Measurements from ENCODE around the gene PDE9A. TPM values are rescaled to one million over a fixed set of nuclear protein-coding genes. Genes with fewer than 3 reads are reported as not detected.

Gene PDE9A
- total RNA-seq, 1 experiment from 2014 or later, result 44.8 TPM

DNA sequence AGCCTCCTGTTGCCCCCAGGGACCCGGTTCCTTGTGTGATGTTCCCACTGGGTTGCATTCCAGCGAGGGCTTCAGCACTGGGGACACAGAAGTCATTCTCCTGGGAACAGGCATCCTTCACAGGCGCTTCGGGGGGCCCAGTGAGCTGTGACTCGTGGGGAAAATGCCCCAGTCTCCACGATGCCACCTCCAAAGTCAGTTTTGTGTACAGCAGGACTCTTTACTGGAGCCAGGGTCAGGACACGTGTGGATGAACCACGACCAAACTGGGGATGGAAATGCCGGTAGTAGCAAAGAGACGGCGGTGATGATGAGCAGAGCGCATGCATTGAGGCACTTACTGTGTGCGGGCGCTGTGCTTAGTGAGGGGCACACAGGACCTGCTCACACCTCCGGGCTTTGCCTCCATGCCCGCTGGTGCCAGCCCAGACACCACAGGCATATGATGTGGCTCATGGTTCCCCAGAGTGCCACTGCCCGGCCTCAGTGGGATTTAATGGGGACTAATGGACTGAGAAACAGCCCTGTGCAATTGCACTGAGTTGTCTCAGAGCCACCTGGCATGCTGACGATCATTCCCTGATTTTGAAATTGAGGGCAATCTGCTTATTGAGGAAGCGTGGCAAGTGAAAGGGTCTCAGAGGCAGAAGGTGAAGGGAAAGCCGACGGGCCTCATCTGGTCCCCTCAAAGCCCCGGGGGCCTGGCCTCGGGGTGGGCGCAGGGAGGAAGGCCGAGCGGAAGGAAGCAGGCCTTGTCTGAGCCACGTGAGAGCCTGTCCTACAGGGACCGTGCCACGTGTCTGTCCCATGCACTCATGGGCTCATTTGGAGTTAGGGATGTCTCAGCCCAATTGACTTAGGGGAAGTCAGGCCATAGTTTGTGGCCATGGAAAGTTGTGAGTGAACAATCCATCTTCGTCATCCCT lies 91.4 kb downstream of the PDE9A start:
- Mint-ChIP-seq H3K36me3 (peaks cover 11% of the 10 kb centered on the region), H3K4me1 (peaks cover 10% of the 10 kb centered on the region), H3K27me3 (ENCODE audit: low read depth) (no peaks in the 10 kb centered on the region), H3K4me3 (no peak overlapping the region), H3K9me3 (no peaks in the 10 kb centered on the region), H3K27ac (no peak overlapping the region)
- ChIA-PET CTCF (no interaction called here), POLR2A (no interaction called here)
- ATAC-seq (no peak), DNase-seq (ENCODE audit: low spot score) (no peak)
- TF ChIP-seq NR2C2 (CRISPR knock-in tag; IDR thresholded peaks at IDR 0.05), result no peak
- TF ChIP-seq SMAD4 (CRISPR knock-in tag; IDR thresholded peaks at IDR 0.05), result no peak
- no peak for TF ChIP-seq RELA (CRISPR knock-in tag; IDR thresholded peaks at IDR 0.05; ENCODE audit: borderline replicate concordance)
- TF ChIP-seq CREM (CRISPR knock-in tag; IDR thresholded peaks at IDR 0.05), result no peak
- TF ChIP-seq CBFB (CRISPR knock-in tag; IDR thresholded peaks at IDR 0.05; ENCODE audit: low read depth), result no peak
- TF ChIP-seq, protein P1, sequence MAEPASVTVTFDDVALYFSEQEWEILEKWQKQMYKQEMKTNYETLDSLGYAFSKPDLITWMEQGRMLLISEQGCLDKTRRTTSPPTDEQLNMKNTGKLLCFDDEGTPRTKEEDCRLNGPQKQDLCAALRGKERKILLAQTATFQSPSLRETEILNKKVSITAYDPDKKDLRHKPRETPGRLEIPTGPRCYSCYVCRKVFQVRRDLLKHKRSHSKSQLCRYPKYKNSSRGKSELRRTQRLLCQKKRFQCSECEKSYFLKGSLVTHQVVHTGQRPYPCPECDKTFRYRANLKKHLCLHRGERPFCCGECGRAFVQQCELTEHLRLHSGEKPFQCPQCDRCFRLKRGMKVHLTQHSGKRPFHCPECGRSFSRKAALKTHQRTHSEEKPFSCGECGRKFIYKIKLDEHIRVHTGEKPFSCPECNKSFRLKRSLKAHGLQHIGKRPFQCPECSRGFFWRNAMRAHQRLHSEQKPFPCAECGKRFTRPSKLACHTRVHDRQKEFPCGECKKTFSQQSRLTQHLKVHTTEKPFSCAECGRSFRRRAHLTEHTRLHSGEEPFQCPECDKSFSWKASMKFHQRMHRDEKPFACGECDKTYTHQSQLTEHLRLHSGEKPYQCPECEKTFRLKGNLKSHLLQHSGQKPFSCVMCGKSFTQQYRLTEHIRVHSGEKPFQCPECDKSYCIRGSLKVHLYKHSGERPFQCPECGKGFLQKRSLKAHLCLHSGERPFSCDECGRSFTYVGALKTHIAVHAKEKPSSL (CRISPR knock-in tag; conservative IDR thresholded peaks at IDR 0.05), result no peak
- TF ChIP-seq FOXP1 (CRISPR knock-in tag; IDR thresholded peaks at IDR 0.05; ENCODE audit: borderline replicate concordance), result no peak
- TF ChIP-seq ZNF121 (CRISPR knock-in tag; IDR thresholded peaks at IDR 0.05), result no peak
- TF ChIP-seq HMGA2 (CRISPR knock-in tag; IDR thresholded peaks at IDR 0.05), result no peak
- TF ChIP-seq ZNF423 (CRISPR knock-in tag; IDR thresholded peaks at IDR 0.05), result no peak

DNA sequence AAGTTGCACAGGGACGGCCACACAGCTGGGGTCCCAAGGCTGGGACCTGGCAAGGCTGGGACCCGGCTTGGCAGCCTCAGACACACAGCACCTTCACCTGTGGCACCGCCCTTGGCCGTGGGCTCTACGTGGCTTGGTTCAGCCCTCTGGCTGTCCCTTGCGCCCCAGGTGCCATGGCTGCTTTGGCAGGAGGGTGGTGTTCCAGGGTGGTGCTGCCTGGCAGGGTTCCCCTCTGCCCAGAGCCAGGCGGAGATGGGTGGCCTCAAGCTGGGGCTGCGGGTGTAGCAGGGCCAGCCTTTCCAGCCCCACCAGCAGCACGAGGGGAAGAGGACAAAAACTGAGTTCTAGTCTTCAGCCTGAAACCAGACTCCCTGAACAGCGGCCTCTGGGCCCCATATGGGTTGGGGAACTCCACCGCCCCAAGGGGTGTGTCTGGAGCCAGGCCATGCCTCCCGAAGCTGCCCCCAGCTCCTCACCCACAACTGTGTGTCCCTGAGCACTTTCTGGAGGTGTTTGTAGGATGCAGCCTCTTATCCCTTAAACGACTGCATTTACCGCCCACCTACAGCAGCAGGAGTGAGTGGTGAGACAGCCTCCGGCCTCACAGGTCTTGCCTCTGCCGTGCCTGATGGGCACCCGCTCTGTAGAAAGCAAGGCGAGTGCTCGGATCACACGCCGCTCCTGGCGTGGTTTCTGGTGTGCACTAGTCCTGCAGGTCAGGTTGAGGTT lies 92.3 kb downstream of the PDE9A start:
- H3K9me3 Mint-ChIP-seq, result no peaks in the 10 kb centered on the region
- ATAC-seq (no peak), DNase-seq (ENCODE audit: low spot score) (no peak)
- H3K4me3 Mint-ChIP-seq, result no peak overlapping the region
- CTCF ChIA-PET, result interaction anchor here (2.2 kb wide), 1 partner anchor 152 kb away, joined by 13 read pairs; no protein-coding TSS in a partner anchor
- peaks cover 10% of the 10 kb centered on the region for H3K4me1 Mint-ChIP-seq
- H3K27ac Mint-ChIP-seq, result no peak overlapping the region
- POLR2A ChIA-PET, result no interaction called here
- no peaks in the 10 kb centered on the region for H3K27me3 Mint-ChIP-seq (ENCODE audit: low read depth)
- H3K36me3 Mint-ChIP-seq, result peaks cover 11% of the 10 kb centered on the region; the same call in 1 of the 2 replicates
- no peak for TF ChIP-seq IRF2 (CRISPR knock-in tag; IDR thresholded peaks at IDR 0.05; ENCODE audit: borderline replicate concordance, low read depth)
- TF ChIP-seq, protein P2, sequence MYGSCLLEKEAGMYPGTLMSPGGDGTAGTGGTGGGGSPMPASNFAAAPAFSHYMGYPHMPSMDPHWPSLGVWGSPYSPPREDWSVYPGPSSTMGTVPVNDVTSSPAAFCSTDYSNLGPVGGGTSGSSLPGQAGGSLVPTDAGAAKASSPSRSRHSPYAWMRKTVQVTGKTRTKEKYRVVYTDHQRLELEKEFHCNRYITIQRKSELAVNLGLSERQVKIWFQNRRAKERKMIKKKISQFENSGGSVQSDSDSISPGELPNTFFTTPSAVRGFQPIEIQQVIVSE (CRISPR knock-in tag; IDR thresholded peaks at IDR 0.05; ENCODE audit: borderline replicate concordance), result no peak
- TF ChIP-seq, protein P3, sequence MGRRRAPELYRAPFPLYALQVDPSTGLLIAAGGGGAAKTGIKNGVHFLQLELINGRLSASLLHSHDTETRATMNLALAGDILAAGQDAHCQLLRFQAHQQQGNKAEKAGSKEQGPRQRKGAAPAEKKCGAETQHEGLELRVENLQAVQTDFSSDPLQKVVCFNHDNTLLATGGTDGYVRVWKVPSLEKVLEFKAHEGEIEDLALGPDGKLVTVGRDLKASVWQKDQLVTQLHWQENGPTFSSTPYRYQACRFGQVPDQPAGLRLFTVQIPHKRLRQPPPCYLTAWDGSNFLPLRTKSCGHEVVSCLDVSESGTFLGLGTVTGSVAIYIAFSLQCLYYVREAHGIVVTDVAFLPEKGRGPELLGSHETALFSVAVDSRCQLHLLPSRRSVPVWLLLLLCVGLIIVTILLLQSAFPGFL (CRISPR knock-in tag; IDR thresholded peaks at IDR 0.05; ENCODE audit: borderline replicate concordance), result no peak
- TF ChIP-seq KAT7 (CRISPR knock-in tag; IDR thresholded peaks at IDR 0.05; ENCODE audit: borderline replicate concordance), result no peak
- TF ChIP-seq MYBL2 (CRISPR knock-in tag; IDR thresholded peaks at IDR 0.05), result no peak
- TF ChIP-seq ZNF396 (CRISPR knock-in tag; IDR thresholded peaks at IDR 0.05; ENCODE audit: borderline replicate concordance), result no peak
- TF ChIP-seq, protein P4, sequence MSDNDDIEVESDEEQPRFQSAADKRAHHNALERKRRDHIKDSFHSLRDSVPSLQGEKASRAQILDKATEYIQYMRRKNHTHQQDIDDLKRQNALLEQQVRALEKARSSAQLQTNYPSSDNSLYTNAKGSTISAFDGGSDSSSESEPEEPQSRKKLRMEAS (CRISPR knock-in tag; IDR thresholded peaks at IDR 0.05), result no peak
- TF ChIP-seq, protein P5, sequence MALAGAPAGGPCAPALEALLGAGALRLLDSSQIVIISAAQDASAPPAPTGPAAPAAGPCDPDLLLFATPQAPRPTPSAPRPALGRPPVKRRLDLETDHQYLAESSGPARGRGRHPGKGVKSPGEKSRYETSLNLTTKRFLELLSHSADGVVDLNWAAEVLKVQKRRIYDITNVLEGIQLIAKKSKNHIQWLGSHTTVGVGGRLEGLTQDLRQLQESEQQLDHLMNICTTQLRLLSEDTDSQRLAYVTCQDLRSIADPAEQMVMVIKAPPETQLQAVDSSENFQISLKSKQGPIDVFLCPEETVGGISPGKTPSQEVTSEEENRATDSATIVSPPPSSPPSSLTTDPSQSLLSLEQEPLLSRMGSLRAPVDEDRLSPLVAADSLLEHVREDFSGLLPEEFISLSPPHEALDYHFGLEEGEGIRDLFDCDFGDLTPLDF (CRISPR knock-in tag; IDR thresholded peaks at IDR 0.05), result no peak
- no peak for TF ChIP-seq NFE2L1 (CRISPR knock-in tag; IDR thresholded peaks at IDR 0.05)
- TF ChIP-seq, protein P6, sequence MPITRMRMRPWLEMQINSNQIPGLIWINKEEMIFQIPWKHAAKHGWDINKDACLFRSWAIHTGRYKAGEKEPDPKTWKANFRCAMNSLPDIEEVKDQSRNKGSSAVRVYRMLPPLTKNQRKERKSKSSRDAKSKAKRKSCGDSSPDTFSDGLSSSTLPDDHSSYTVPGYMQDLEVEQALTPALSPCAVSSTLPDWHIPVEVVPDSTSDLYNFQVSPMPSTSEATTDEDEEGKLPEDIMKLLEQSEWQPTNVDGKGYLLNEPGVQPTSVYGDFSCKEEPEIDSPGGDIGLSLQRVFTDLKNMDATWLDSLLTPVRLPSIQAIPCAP (CRISPR knock-in tag; IDR thresholded peaks at IDR 0.05), result no peak
- TF ChIP-seq, protein P7, sequence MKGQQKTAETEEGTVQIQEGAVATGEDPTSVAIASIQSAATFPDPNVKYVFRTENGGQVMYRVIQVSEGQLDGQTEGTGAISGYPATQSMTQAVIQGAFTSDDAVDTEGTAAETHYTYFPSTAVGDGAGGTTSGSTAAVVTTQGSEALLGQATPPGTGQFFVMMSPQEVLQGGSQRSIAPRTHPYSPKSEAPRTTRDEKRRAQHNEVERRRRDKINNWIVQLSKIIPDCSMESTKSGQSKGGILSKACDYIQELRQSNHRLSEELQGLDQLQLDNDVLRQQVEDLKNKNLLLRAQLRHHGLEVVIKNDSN (CRISPR knock-in tag; IDR thresholded peaks at IDR 0.05), result no peak
- TF ChIP-seq ZNF219 (CRISPR knock-in tag; IDR thresholded peaks at IDR 0.05; ENCODE audit: borderline replicate concordance), result no peak
- TF ChIP-seq MXD4 (CRISPR knock-in tag; IDR thresholded peaks at IDR 0.05; ENCODE audit: borderline replicate concordance), result no peak
- no peak for TF ChIP-seq ELF4 (CRISPR knock-in tag; IDR thresholded peaks at IDR 0.05; ENCODE audit: low read depth)
- TF ChIP-seq, protein P8, sequence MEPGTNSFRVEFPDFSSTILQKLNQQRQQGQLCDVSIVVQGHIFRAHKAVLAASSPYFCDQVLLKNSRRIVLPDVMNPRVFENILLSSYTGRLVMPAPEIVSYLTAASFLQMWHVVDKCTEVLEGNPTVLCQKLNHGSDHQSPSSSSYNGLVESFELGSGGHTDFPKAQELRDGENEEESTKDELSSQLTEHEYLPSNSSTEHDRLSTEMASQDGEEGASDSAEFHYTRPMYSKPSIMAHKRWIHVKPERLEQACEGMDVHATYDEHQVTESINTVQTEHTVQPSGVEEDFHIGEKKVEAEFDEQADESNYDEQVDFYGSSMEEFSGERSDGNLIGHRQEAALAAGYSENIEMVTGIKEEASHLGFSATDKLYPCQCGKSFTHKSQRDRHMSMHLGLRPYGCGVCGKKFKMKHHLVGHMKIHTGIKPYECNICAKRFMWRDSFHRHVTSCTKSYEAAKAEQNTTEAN (CRISPR knock-in tag; IDR thresholded peaks at IDR 0.05), result no peak
- TF ChIP-seq JUN (CRISPR knock-in tag; IDR thresholded peaks at IDR 0.05), result no peak
- TF ChIP-seq CBFB (CRISPR knock-in tag; IDR thresholded peaks at IDR 0.05; ENCODE audit: low read depth), result no peak

Measured in WTC11 (cell line).